SK-N-SH treated with all-trans-retinoic acid at 6 μM for 48 hours (cell line): ENCODE measurements around the gene CDC14A.

ENCODE experiments used
- ATAC-seq: fragments of 200-7000 bp; cut with Tn5 transposase; 3 replicates; pipeline ENCODE4 v1.9.1; 2020; ENCODE audit warnings: mild to moderate bottlenecking, moderate library complexity
- ARNTL ChIP-seq: fragments of 450-650 bp; formaldehyde crosslinking; IDR thresholded peaks from 2 replicates; pipeline ENCODE4 v1.5.0; 2020; ENCODE audit warnings: low read depth, mild to moderate bottlenecking, moderate library complexity, borderline replicate concordance
- CREB5 ChIP-seq: fragments of 250-450 bp; sonication (Bioruptor Pico); IDR thresholded peaks from 2 replicates; pipeline ENCODE4 v1.5.1; 2020; ENCODE audit warnings: low read depth, mild to moderate bottlenecking, moderate library complexity
- CSDC2 ChIP-seq: fragments of 250-450 bp; sonication (Bioruptor Pico); IDR thresholded peaks from 2 replicates; pipeline ENCODE4 v1.5.0; 2020; ENCODE audit warnings: mild to moderate bottlenecking, moderate library complexity
- ESRRG ChIP-seq: fragments of 250-450 bp; sonication (Bioruptor Pico); IDR thresholded peaks from 2 replicates; pipeline ENCODE4 v1.6.1; 2021; ENCODE audit warnings: mild to moderate bottlenecking
- GLIS3 ChIP-seq: fragments of 250-450 bp; sonication (Bioruptor Pico); IDR thresholded peaks from 2 replicates; pipeline ENCODE4 v1.5.0; 2020; ENCODE audit warnings: mild to moderate bottlenecking, moderate library complexity
- ISL1 ChIP-seq: fragments of 250-450 bp; sonication (Bioruptor Pico); IDR thresholded peaks from 2 replicates; pipeline ENCODE4 v2.1.2; 2022; ENCODE audit warnings: mild to moderate bottlenecking, moderate library complexity
- OSR1 ChIP-seq: fragments of 250-450 bp; sonication (Bioruptor Pico); IDR thresholded peaks from 2 replicates; pipeline ENCODE4 v1.8.0; 2022; ENCODE audit warnings: moderate library complexity, mild to moderate bottlenecking, inconsistent platforms
- PATZ1 ChIP-seq: fragments of 250-450 bp; sonication (Bioruptor Pico); IDR thresholded peaks from 2 replicates; pipeline ENCODE4 v1.8.0; 2020; ENCODE audit warnings: mild to moderate bottlenecking, moderate library complexity, borderline replicate concordance
- POU6F1 ChIP-seq: fragments of 250-450 bp; sonication (Bioruptor Pico); IDR thresholded peaks from 2 replicates; pipeline ENCODE4 v1.8.0; 2021; ENCODE audit warnings: low read depth, mild to moderate bottlenecking, moderate library complexity, borderline replicate concordance
- SNAI2 ChIP-seq: fragments of 250-450 bp; sonication (Bioruptor Pico); IDR thresholded peaks from 2 replicates; pipeline ENCODE4 v1.5.0; 2020; ENCODE audit warnings: mild to moderate bottlenecking, moderate library complexity
- TOX ChIP-seq: fragments of 250-450 bp; sonication (Bioruptor Pico); IDR thresholded peaks from 2 replicates; pipeline ENCODE4 v1.8.0; 2021; ENCODE audit warnings: mild to moderate bottlenecking, moderate library complexity, borderline replicate concordance
- TSHZ2 ChIP-seq: fragments of 250-450 bp; sonication (Bioruptor Pico); IDR thresholded peaks from 2 replicates; pipeline ENCODE4 v1.5.0; 2020; ENCODE audit warnings: mild to moderate bottlenecking, moderate library complexity
- ZFP3 ChIP-seq: fragments of 250-450 bp; sonication (Bioruptor Pico); IDR thresholded peaks from 2 replicates; pipeline ENCODE4 v1.5.0; 2020; ENCODE audit warnings: mild to moderate bottlenecking, moderate library complexity
- ZFP30 ChIP-seq: fragments of 450-650 bp; formaldehyde crosslinking; IDR thresholded peaks from 2 replicates; pipeline ENCODE4 v1.5.0; 2022; ENCODE audit warnings: mild to moderate bottlenecking, moderate library complexity
- ZNF70 ChIP-seq: fragments of 450-650 bp; formaldehyde crosslinking; IDR thresholded peaks from 2 replicates; pipeline ENCODE4 v1.5.0; 2020; ENCODE audit warnings: mild to moderate bottlenecking, moderate library complexity
- ZNF8 ChIP-seq: fragments of 450-650 bp; formaldehyde crosslinking; IDR thresholded peaks from 2 replicates; pipeline ENCODE4 v1.5.0; 2020; ENCODE audit warnings: mild to moderate bottlenecking, moderate library complexity

CDC14A gene

GRCh38 chr1:100309863-100310262, 42.4 kb upstream of the CDC14A start:
- no peak for ATAC-seq
- no peak for TF ChIP-seq ARNTL (CRISPR knock-in tag)
- TF ChIP-seq TOX, result no peak
- no peak for TF ChIP-seq GLIS3
- TF ChIP-seq ZFP3 (CRISPR knock-in tag), result no peak
- no peak for TF ChIP-seq SNAI2 (CRISPR knock-in tag)
- TF ChIP-seq POU6F1 (CRISPR knock-in tag), result no peak
- TF ChIP-seq ZNF70 (CRISPR knock-in tag), result no peak

- no peak for ATAC-seq
- TF ChIP-seq CSDC2 (CRISPR knock-in tag) (no peak), ISL1 (CRISPR knock-in tag) (no peak), ZNF8 (CRISPR knock-in tag) (no peak), POU6F1 (CRISPR knock-in tag) (no peak), ZNF70 (CRISPR knock-in tag) (no peak), ZFP30 (CRISPR knock-in tag) (no peak), ARNTL (CRISPR knock-in tag) (no peak), TSHZ2 (no peak), OSR1 (no peak)
Measured at GRCh38 chr1:100313382-100313781, 38.9 kb upstream of the CDC14A start.

- ATAC-seq, result no peak
- no peak for TF ChIP-seq TSHZ2
- no peak for TF ChIP-seq CREB5 (CRISPR knock-in tag)
- no peak for TF ChIP-seq GLIS3
- TF ChIP-seq OSR1, result no peak
- TF ChIP-seq PATZ1 (CRISPR knock-in tag), result no peak
- no peak for TF ChIP-seq ESRRG (CRISPR knock-in tag)
- no peak for TF ChIP-seq ARNTL (CRISPR knock-in tag)
- TF ChIP-seq, all 23 proteins: peak for 0
Measured at GRCh38 chr1:100316622-100317021, 35.7 kb upstream of the CDC14A start.
